GM18511 (cell line): ENCODE results near the gene PAQR4.
A peak's percentile ranks its signal among the peaks of the same experiment; 100 is the strongest.

Source experiments
- ATAC-seq: cut with Tn5 transposase; IDR thresholded peaks from one replicate; pipeline ENCODE4 v1.9.1; 2021; ENCODE audit warnings: mild to moderate bottlenecking, moderate library complexity; ENCODE audit not compliant: unreplicated experiment

The PAQR4 gene

GRCh38 chr16:2964475-2965336, 4.4 kb upstream of the PAQR4 start:
- ATAC-seq = peak; percentile 26

GRCh38 chr16:2966043-2966807, 2.9 kb upstream of the PAQR4 start:
- ATAC-seq = no peak

DNA sequence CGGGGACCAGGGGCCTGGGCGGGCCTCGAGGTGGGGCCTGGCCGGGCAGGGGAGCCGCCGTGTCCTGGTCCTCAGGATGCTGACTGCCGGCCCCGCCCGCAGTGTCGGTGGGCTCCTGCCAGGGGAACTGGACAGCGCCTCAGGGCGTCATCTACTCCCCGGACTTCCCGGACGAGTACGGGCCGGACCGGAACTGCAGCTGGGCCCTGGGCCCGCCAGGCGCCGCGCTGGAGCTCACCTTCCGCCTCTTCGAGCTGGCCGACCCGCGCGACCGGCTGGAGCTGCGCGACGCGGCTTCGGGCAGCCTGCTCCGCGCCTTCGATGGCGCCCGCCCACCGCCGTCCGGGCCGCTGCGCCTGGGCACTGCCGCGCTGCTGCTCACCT, 2.3 kb upstream of the PAQR4 start:
- ATAC-seq = no peak

DNA sequence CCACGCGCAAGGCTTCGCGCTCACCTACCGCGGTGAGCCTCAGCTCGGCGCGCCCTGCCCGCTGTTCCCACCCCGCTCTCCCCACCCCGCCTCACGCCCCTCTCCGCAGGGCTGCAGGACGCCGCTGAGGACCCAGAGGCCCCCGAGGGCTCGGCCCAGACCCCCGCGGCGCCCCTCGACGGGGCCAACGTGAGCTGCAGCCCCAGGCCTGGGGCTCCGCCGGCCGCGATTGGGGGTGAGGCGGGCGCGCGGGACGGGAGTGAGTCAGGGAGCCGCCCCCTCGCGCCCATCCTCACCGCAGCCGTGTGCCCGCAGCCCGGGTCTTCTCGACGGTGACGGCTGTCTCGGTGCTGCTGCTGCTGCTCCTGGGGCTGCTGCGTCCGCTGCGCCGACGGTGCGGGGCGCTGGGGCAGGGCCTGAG, 1.9 kb upstream of the PAQR4 start:
- ATAC-seq = no peak

DNA sequence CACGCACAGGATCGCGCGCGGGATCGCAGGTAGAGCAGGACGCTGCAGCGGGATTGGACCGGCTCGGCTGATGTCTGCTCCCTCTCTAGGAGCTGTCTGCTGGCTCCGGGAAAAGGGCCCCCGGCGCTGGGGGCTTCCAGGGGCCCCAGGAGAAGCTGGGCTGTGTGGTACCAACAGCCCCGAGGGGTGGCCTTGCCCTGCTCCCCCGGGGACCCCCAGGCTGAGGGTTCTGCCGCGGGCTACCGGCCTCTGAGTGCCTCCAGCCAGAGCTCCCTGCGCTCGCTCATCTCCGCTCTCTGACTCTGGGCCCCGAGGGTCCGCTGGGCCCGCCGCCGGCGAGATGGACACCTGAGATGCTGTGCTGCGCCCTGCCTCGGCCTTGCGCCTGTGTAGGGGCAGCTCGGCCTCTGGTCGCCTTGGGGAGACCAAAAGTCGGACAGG, 1.4 kb upstream of the PAQR4 start:
- ATAC-seq = no peak

DNA sequence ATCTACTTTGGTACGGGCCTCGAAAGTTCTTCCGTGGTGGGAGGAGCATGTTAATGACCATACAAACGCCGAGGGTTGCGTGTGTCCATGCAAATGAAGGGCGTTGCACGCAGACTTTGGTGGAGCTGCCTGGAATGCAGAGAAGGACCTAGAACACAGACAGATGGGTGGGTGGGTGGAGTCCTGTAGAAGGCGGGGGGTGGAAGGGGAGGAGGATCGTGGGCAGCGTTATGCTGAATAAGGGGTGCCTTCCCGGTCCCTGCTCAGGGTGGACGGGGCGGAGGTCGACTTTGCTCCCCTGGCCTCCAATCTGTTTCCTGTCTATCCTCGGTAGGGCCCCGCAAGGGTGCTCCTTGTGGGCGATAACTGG, 795 bp upstream of the PAQR4 start:
- no peak for ATAC-seq

DNA sequence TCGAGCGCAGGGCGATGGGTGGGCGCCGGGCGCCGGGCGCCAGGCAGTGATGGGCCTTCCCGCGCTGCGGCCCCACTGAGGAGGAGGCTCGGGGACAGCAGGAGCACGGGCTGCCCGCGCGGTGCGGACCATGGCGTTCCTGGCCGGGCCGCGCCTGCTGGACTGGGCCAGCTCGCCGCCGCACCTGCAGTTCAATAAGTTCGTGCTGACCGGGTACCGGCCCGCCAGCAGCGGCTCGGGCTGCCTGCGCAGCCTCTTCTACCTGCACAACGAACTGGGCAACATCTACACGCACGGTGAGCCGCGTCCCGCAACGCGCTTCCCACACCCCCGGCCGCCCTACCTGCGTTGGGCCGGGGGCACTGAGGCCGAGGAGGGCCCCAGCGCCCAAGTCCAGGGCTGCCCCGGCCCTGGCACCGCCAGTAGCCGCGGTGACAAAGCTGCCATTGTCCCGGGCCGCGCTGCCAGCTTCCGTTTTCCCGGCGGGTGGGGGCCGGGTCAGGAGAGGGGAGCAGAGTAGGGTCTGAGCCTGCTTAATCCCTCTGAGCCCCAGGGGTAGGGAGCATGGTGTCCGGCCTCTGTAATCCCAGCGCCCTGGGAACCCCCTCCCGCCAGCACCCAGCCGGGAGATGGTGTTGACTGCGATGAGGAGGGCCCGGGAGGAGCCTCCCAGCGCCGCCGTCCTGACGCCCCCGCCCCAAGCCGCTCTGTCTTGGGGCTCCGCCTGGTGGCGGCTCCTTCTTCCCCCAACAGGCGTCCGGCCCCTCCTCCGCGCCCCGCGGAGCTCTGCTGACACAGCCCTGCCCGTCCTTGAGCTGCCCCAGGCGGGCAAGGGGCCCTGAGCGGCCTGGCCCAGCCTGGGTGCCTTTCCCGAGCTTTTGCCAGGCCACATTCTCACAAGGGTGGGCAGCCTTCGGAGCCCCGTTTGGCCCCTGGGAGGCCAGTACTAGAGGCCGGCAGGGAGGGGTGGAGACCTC, 685 bp downstream of the PAQR4 start:
- ATAC-seq = peak; percentile 48

DNA sequence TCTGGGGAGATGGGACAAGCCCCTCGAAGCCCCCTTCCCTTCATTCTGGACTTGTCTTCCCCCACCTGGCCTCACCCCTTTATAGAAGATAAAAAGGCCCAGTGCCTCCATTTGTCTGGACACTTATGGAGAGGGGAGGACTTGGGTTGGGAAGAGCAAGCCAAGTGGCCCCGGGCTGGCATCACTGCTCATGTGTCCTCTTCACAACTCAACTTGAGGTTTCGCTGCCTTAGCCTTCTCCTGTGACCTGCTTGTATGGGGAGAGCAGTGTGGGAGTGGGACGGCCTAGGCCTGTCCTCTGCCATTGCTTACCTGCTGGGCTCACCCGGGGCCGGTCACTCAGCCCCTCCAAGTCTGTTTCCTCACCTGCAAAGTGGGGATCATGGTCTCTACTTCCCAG, 1.4 kb downstream of the PAQR4 start:
- no peak for ATAC-seq

- no peak for ATAC-seq
These were observed 2.2 kb downstream of the PAQR4 start for GRCh38 chr16:2971134-2971984.

DNA sequence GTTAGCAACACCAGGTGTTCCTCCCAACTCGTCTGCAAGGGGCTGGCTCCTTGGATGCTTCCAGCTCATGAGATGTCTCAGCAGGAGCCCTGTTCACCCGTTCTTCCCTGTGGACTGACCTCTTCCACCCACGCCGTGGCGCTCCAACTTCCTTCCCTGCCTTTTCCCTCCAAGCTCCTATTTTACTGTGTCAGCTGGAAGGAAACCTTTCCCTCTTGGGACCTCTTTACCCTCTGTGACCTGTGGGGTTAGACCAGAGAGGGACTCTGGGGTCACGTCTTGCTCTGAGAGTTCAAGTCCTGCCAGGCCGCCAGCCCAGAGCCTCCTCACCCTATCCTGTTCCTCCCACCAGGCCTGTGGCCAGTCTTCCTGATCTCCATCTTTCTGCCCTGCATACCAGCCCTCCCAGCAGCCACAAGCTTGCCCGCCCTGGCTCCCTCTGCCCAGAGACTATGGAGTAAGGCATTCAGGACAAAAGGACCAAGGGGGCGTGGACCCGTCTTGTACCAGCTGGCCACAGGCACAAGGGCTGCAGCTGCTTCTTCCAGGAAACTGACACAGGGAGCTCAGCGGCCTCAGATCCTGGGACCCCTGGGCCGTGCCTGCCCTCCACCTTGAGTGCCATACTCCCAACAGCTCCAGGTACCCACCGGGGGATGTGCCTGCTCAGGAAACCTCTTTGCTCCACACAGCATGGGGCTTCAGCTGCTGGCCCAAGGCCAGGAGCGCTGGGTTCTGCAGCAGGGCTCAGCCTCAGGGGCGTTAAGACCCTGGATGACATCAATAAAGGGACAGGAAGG, 3.0 kb downstream of the PAQR4 start:
- no peak for ATAC-seq

DNA sequence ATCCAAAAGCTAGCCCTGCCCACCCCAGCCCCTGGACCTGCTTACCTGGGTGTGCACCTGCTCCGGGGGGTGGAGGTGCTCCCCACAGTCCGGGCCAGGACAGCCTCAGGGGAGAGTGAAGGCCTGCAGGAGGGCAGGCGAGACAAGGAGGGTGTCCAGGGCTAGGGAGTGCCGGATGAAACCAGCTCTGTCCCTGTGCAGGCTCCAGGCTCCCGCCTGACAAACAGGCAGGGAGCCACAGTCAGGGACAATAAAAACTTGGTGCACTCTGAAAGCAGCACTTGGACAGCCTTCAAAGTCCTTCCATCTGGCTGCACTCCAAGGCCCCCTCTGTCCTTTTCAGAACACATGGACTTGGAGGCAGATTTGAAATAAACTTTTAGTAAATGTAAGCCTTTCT, 3.9 kb downstream of the PAQR4 start:
- ATAC-seq = no peak

- no peak for ATAC-seq
These were observed 4.6 kb downstream of the PAQR4 start for GRCh38 chr16:2973605-2974318.

GRCh38 chr16:2974319-2975056, 5.3 kb downstream of the PAQR4 start:
- no peak for ATAC-seq

GRCh38 chr16:2975161-2975795, 6.1 kb downstream of the PAQR4 start:
- no peak for ATAC-seq

- ATAC-seq = no peak
These were observed 7.1 kb downstream of the PAQR4 start for GRCh38 chr16:2976201-2976600.

- no peak for ATAC-seq
These were observed 7.5 kb downstream of the PAQR4 start for GRCh38 chr16:2976673-2977072.

DNA sequence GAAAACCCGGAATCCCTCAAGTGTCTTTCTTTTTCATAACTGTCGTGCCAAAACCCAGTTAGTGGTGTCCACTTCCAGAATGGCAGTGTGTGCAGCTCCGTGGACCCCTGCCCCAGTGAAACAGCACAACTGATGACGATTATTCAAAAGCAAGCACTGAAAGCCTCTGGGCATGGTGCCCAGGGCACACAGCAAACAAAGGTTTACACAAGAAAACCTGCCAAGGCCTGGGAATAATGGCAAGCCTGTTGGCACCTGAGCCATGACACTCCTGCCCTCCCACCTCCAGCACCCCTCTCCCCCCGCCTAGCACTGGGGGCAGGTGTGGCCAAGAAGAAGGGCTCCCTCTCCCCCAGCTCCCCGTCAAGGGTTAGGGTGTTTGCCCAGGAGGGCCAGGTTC, 8.3 kb downstream of the PAQR4 start:
- ATAC-seq = no peak
